GM18517 (cell line): ENCODE results near the gene SHISA6.

Experiments
- ATAC-seq: cut with Tn5 transposase; IDR thresholded peaks from one replicate; pipeline ENCODE4 v1.9.1; 2021; ENCODE audit warnings: mild to moderate bottlenecking, moderate library complexity; ENCODE audit not compliant: unreplicated experiment

The SHISA6 gene

DNA sequence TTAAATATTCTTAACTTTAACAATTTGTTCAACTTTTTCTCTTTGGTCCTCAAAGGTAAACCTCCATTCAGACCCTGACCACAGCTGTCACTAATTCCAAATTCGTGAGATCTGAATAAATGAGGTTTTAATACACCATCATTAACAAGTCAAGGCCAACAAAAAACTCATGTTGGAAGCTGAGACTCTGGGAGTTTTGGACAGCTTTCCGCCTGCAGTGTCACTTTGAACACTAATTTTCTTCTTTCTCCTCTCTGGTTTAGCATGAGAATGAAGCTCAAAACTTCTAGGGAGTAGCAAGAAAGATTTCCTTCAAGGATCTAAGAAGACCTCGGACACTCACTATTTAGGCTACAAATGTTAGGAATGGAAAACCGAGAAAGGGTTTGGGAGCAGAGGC is 324.6 kb downstream of the SHISA6 start:
- no peak for ATAC-seq

DNA sequence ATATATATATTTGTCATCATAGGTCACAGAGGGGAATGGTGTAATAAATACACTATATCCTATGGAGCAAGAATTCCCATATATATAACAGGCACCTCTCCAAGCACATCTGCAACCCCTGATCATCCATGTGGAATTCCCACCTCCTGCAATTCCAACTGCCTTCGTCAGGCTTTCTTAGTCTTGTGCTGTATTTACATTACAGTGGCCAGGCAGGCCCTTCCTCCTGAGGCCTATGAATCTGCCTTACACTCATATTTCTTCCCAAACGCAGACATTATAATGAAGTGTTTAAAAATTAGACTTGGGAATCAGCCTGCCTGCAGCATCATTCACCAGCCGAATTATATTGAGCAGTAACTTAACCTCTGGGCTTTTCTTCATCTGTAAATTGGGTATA is 338.0 kb downstream of the SHISA6 start:
- no peak for ATAC-seq

DNA sequence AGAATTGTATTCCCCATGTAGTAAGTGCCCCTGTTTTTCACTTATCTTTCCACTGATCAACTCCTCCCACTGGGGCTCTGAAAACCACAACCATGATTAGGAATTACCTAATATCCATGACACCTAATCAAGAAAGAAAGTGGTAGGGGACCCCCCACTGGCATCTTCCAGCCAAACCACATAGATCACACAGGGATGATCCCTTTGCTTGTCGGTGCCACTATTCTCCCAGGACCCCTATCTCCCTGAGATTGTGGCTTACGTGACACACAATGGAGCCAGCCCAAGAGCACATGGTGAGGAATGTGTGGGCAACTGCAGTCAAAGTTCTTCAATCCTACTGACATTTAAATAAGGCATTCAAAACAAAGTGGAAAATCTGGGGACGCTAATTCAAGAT is 339.7 kb downstream of the SHISA6 start:
- ATAC-seq = no peak

DNA sequence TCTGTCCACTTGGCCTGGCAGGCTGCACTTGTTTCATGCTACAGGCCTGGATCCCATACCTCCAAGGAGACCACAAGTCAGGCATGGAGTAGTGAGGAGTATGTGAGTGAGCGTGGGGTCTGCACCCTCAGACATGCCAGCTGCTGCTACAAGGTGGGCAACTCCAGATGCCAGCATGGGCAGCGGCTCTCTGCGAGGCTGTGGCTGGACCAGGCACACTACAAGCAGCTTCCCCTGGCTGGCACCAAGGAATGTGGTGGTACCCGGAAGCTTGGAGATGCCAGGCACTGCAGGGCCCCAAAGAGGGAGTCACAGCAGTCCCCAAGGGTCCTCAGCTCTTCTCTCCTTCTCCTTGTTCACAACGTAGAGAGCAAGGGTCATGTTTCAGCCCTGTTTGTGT is 341.2 kb downstream of the SHISA6 start:
- no peak for ATAC-seq

DNA sequence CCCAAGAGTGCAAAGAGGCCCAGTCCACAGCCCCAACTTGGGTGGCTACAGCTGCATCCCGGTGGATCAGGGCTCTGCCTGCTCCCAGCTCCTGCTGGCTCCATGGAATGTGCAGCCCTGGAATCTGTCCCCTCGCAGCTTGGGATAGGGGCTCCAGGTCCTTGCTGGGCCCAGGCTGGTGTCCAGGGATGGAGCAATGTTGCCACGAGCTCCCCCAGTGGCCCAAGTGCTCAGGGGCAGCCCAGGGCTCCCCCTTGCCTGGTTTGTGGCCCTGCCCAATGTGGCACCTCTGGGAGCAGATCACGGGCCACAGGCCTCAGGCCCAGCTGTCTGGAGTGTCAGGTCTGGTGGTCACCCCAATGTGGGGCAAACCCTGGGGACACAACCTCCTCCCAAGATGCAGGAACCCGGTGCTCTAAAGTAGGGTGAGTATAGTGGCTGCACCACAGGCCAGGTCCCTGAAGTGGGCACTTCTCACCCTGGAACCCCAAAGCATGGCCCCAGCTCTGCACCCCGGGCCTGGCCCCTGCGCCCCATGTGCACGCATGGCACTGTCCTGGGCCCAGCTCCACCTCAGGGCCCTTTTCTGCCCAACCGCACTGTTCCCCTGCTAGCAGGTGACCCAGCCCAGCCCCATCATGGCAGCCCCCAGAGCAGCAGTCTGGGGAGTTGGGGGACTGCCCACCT is 342.4 kb downstream of the SHISA6 start:
- no peak for ATAC-seq

DNA sequence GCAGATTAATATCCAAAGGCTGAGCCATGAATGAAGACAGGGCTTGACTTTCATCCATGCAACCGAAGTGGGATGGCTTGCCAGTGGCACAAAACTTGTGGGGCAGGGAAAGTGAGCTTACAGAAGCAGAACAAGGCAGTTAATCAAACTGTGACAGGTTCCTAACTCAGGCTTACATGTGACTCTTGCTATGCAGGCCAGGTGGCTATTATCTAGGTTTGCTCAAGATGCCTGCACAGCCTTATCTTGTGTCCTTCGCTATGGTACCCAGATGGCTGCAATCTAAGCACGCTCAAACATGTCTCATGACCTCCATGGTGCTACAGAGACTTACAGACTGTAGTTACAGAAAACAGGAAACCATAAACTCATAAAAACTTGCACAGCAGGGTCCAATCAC is 348.7 kb downstream of the SHISA6 start:
- ATAC-seq = no peak

DNA sequence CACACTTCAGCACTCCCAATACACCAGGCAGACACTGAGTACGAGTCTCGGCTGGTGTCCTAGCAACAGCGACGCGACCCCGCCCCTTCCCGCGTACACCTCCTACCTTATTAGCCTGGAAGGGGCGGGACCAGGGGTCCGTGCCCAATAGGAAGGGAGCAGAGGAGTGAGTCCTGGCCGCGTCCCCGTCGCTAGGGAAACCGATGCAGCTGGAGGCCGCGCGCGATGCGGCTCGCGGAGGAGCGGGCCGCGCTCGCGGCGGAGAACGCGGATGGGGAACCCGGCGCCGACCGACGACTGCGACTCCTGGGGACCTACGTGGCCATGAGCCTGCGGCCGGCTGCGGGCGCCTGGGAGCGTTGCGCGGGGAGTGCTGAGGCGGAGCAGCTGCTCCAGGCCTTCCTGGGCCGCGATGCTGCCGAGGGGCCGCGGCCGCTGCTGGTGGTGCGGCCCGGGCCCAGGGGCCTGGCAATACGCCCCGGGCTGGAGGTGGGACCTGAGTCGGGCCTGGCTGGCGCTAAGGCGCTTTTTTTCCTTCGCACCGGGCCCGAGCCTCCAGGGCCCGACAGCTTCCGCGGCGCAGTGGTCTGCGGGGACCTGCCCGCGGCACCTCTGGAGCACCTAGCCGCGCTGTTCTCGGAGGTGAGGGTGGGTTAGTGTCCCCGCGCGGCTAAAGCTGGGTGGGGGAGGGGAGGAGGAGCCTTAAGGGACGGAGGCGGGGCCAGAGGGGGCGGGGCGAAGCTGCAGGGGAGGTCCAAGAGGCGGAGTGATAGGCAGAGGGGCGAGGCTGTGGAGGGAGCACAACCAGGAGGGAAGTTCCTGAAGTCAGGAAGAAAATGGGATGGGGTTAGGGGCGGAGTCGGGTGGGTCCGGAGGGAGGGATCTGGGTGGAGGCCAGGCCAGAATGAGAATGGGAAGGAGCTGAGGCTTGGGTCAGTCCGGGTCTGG is 357.5 kb downstream of the SHISA6 start, which contains the start of gene DNAH9:
Gene DNAH9, plus strand, starts transcription at position 197 of the 948 bp plus-strand sequence. Its CDS starts 29 bp downstream, at position 226.
- ATAC-seq = no peak

DNA sequence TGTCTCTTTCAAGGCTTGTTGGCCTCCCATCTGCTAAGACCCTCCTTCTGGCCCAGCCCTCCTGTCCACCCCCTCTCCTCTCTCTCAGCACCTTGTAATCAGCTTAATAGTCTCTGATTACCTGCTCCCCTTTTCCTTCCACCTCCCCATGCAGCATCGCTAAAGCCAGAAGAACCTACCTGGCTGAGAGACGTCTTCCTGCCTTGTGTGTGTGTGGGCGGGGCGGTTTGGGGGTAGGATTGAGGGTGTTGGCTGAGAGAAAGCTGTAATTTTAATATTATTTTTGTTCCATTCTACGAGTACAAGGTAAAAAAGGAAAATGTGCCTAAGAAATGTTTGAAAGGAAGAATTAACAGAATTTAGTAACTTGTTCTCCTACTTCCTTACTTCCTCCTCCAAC is 360.6 kb downstream of the SHISA6 start:
- ATAC-seq = no peak

DNA sequence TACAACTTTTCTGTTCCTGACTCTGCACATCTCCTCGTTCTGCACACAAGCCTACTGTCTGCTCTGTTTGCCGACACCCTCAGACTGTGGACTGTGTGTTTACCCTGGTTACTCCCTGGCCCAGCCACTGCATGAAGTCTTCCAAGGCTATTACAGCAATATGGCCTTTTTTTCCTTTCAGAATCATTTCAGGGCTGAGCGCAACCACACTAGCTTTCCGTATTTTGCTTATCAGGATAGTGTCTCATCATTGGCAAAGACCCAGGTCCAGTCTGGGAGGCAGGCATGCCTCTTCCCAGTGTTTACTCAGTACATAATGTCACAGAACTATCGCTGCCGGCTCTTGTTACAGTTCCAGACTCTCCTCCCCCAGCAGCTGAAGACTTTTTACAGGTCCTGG is 367.4 kb downstream of the SHISA6 start:
- no peak for ATAC-seq

DNA sequence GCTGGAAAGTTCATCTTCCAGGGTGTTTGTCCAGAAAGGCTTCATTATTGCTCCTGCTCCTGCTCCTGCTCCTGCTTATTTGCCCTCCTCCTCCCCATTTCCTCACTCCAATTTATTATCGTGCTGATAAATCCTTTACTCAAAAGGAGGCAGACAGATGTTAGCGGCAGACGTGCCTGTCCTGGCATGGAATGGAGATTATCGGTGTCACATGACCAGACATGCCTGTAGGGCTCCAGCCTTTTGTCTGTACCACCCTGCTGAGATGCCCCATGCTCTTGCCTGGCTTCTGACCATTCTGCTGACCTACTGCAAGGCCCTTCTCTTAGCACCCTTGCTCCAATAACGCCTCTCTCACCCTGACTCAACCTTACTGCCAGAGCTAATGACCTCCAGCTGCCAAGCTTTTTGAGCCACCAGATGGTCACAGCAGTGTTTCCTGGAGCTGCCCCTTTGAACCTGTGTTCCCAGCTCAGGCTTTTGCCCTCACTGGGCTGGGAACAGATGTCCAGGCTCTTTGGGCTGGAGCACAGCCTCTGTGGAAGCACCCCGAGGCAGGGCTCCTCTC is 370.1 kb downstream of the SHISA6 start:
- ATAC-seq = no peak

DNA sequence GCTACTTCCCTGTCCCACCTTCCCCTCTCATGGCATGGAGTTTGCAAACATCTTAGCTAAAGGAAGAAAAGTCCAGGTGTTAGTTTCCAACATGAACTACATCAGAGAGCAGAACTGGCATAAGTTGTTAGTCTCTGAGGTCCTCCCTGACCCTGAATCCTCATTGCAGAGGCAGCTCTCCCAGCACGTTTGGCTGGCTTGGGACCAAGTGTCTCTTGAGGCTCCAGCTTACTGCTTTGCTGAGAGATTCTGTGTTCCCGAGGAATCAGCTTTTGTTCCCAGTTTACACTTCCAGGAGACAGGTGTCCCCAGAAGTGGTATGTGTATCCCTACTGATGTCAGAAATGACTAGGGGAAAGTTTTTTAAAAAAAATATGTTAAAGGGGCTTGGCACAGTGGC is 371.9 kb downstream of the SHISA6 start:
- no peak for ATAC-seq
